ENCODE measurements around the gene TWIST2. TPM values are rescaled to one million over a fixed set of nuclear protein-coding genes. Genes with fewer than 3 reads are reported as not detected.
A peak's percentile ranks its signal among the peaks of the same experiment; 100 is the strongest.

The TWIST2 gene
- total RNA-seq, 1 experiment from 2014 or later, result 0.22 TPM

- Histone ChIP-seq H3K4me1 (ENCODE audit: insufficient read depth, low read length) (no peaks in the 10 kb centered on the region), H3K9ac (ENCODE audit: extremely low read depth, insufficient read length, low read length) (no peak overlapping the region), H4K20me1 (ENCODE audit: control insufficient read depth, insufficient read depth, insufficient read length) (peaks cover 3% of the 10 kb centered on the region), H4K91ac (ENCODE audit: insufficient read length, low read depth, low read length) (no peak overlapping the region), H3K27me3 (ENCODE audit: insufficient read depth, low read length) (no peaks in the 10 kb centered on the region), H3K23me2 (ENCODE audit: insufficient read length, low read depth, low read length, poor library complexity, severe bottlenecking) (no peaks in the 10 kb centered on the region), H3K56ac (ENCODE audit: insufficient read length, low read depth, low read length) (no peak overlapping the region), H3K79me2 (ENCODE audit: insufficient read depth, low read length) (no peaks in the 10 kb centered on the region), H3K18ac (ENCODE audit: insufficient read length, low read depth, low read length) (no peak overlapping the region), H3K23ac (ENCODE audit: insufficient read length, low read depth, low read length) (no peak overlapping the region), H4K5ac (ENCODE audit: insufficient read length, low read depth, low read length) (no peak overlapping the region), H3K4me2 (ENCODE audit: insufficient read depth, insufficient read length, low read length) (no peak overlapping the region), H4K8ac (replicated peaks; ENCODE audit: insufficient read length, low read depth, low read length) (peak overlapping the region; percentile 6), H3K9me3 (ENCODE audit: control insufficient read depth, low read depth, low read length) (no peaks in the 10 kb centered on the region), H3T11ph (ENCODE audit: low read length) (no peak overlapping the region), H3K4ac (ENCODE audit: low read depth, low read length) (no peak overlapping the region), H2BK12ac (ENCODE audit: insufficient read length, low read depth, low read length) (no peak overlapping the region), H3K14ac (ENCODE audit: insufficient read depth, low read length) (no peak overlapping the region), H2AFZ (ENCODE audit: low read length) (no peak overlapping the region), H3K27ac (ENCODE audit: insufficient read length, low read depth, low read length) (no peak overlapping the region), H2BK120ac (ENCODE audit: low read depth, low read length, poor library complexity, severe bottlenecking) (no peak overlapping the region), H3K79me1 (ENCODE audit: insufficient read depth, low read depth, low read length, poor library complexity, severe bottlenecking) (no peaks in the 10 kb centered on the region), H2AK5ac (ENCODE audit: insufficient read length, low read length) (no peak overlapping the region), H2BK15ac (ENCODE audit: low read depth, low read length) (no peak overlapping the region), H2BK5ac (ENCODE audit: insufficient read length, low read length) (no peak overlapping the region), H2BK20ac (ENCODE audit: low read depth, low read length, poor library complexity, severe bottlenecking) (no peak overlapping the region)
- Mint-ChIP-seq H3K27me3 (ENCODE audit: low read depth) (no peaks in the 10 kb centered on the region; the same call in 1 of the 2 replicates), H3K4me3 (no peak overlapping the region), H3K36me3 (ENCODE audit: insufficient read depth in 1 of 3, low read depth in 3 of 3) (peaks cover 0 to 3% (median 0%) of the 10 kb centered on the region in 3 experiments; a peak in 1 of 7 replicates), H3K27ac (no peak overlapping the region), H3K9me3 (peaks cover 0 to 3% of the 10 kb centered on the region in 2 experiments; a peak in 2 of 5 replicates), H3K4me1 (peaks cover 0 to 8% of the 10 kb centered on the region in 2 experiments; a peak in 2 of 4 replicates)
- no peak for TF ChIP-seq CTCF (conservative IDR thresholded peaks at IDR 0.05)
- no peak for DNase-seq
- 100% methylated on average over 3 of the region's 43 CpGs for WGBS (ENCODE audit: extremely low coverage, insufficient read length, low lambda C conversion rate)
Observed at GRCh38 chr2:238908960-238909951, 61.4 kb downstream of the TWIST2 start.

All from H9 (cell line).